Kidney tubule cell (primary cell): ENCODE results near the gene DNHD1.

ENCODE experiments used
- DNase-seq: peaks from one replicate; pipeline ENCODE4 v3.0.0-alpha.2; 2018; ENCODE audit warnings: low spot score

DNHD1 gene

GRCh38 chr11:6565325-6565724 lies 68.2 kb downstream of the DNHD1 start:
- no peak for DNase-seq

- no peak for DNase-seq
Observed at GRCh38 chr11:6565988-6566703, 69.1 kb downstream of the DNHD1 start.

GRCh38 chr11:6566704-6567370 lies 69.8 kb downstream of the DNHD1 start:
- no peak for DNase-seq

DNA sequence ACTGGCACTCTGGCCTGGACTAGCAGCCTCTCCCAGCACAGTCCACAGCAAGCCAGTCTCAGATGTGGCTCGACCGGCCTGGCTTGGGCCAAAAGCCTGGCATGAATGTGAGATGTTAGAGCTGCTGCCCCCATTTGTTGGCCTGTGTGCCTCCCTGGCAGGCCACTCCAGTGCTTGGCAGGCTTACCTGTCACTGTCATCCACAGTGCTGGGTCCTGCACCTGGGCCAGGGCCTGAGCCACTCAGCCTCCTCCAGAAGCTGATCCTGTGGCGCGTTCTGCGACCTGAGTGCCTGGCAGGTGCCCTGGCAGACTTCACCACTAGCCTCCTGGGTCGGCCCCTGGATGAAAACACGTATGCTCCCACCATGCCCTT lies 70.3 kb downstream of the DNHD1 start:
- DNase-seq: no peak

- DNase-seq: peak; percentile 71
Observed at GRCh38 chr11:6568191-6568918, 71.3 kb downstream of the DNHD1 start.

GRCh38 chr11:6569706-6570105 lies 72.6 kb downstream of the DNHD1 start:
- DNase-seq: no peak

- DNase-seq: no peak
Observed at GRCh38 chr11:6570691-6571427, 73.8 kb downstream of the DNHD1 start.

- DNase-seq: no peak
Observed at GRCh38 chr11:6571434-6572008, 74.4 kb downstream of the DNHD1 start.

- DNase-seq: peak; percentile 52
Observed at GRCh38 chr11:6572215-6572614, 75.1 kb downstream of the DNHD1 start.

DNA sequence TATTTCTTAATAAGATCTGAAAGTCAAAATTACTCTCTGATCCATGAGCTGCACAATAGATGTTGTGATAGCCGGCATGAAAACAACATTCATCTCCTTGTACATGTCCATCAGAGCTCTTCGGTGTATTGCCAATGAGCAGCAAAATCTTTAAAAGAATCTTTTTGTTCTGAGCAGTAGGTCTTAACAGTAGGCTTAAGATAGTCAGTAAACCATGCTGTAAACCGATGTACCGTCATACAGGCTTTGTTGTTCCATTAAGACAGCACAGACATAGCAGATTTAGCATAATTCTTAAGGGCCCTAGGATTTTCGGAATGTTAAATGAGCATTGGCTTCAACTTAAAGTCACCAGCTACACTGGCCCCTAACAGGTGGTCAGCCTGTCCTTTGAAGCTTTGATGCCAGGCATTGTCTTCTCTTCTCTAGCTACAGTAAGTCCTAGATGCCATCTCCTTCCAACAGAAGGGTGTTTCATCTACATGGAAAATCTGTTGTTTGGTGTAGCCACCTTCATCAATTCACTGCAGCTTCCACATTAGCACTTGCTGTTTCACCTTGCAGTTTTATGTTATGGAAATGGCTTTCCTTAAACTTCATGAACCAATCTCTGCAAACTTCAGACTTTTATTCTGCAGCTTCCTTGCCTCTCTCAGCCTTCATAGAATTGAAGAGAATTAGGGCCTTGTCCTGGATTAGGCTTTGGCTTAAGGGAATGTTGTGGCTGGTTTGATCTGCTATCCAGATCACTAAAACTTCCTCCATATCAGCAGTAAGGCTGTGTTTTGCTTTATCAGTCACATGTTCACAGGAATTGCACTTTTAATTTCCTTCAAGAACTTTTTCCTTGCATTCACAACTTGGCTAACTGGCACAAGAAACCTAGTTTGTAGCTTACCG lies 78.0 kb downstream of the DNHD1 start:
- no peak for DNase-seq

DNA sequence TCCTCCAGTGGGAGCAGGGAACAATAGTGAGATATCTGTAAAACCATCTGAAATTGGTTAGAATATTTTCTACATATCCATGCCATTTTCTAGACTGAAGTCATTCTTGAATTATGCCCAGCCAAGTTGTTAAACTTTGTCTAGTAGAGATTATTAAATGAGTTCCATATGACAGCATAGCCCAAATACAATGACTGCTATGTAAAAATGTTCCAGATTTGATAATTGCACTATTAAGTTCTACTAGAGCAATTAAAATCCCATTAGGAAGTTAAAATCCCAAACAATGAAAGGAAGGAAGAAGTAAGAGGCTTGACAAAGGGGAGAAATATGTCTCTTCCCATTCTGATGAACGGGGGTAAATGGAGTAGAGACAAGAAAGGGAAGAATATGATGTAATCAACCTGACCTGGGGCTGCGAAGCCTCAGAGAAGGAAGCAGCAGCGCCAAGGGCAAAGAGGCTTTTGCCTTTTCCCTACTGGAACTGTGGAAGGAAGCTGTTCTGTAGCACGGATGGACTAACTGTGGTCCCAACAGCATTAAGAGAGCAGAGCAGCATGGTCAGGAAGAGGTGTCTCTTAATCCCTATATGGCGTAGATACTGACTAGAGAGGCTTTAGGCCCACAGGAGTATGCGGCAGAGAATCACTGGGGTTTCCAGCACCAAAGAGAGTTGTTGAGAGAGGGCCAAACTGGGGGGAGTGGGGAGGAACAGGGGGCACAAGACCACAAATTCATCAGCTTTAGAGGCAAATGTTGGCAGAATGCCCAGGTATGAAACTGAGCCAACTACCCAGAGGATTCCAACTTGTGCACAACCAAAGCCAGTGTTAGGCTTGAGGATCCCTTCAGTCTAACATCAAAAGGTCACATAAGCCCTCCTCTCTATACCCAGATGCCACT lies 79.6 kb downstream of the DNHD1 start:
- DNase-seq: no peak

DNA sequence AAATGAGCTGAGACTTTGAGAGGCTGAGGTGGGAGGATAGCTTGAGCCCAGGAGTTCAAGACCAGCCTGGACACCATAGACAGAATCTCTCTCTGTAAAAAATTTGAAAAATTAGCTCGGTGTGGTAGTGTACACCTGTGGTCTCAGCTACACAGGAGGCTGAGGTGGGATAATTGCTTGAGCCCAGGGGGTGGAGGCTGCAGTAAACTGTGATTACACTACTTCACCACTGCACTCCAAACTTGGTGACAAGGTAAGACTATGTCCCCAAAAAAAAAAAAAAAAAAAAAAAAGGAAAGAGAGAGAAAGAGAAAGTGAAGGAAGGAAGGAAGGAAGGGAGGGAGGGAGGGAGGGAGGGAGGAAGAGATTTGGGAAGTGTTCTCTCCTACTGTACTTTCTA lies 81.1 kb downstream of the DNHD1 start:
- no peak for DNase-seq

- no peak for DNase-seq
Observed at GRCh38 chr11:6579681-6580080, 82.6 kb downstream of the DNHD1 start.

- DNase-seq: no peak
Observed at GRCh38 chr11:6583584-6583983, 86.5 kb downstream of the DNHD1 start.

DNA sequence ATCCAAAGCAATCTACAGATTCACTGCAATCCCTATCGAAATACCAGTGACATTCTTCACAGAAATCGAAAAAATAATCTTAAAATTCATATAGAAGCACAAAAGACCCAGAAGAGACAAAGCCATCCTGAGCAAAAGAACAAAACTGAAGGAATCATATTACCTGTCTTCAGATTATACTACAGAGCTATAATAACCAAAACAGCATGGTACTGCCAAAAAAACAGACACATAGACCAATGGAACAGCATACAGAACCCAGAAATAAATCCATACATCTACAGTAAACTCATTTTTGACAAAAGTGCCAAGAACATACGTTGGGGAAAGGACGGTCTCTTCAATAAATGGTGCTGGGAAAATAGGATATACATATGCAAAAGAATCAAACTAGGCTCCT lies 87.4 kb downstream of the DNHD1 start:
- DNase-seq: no peak

DNA sequence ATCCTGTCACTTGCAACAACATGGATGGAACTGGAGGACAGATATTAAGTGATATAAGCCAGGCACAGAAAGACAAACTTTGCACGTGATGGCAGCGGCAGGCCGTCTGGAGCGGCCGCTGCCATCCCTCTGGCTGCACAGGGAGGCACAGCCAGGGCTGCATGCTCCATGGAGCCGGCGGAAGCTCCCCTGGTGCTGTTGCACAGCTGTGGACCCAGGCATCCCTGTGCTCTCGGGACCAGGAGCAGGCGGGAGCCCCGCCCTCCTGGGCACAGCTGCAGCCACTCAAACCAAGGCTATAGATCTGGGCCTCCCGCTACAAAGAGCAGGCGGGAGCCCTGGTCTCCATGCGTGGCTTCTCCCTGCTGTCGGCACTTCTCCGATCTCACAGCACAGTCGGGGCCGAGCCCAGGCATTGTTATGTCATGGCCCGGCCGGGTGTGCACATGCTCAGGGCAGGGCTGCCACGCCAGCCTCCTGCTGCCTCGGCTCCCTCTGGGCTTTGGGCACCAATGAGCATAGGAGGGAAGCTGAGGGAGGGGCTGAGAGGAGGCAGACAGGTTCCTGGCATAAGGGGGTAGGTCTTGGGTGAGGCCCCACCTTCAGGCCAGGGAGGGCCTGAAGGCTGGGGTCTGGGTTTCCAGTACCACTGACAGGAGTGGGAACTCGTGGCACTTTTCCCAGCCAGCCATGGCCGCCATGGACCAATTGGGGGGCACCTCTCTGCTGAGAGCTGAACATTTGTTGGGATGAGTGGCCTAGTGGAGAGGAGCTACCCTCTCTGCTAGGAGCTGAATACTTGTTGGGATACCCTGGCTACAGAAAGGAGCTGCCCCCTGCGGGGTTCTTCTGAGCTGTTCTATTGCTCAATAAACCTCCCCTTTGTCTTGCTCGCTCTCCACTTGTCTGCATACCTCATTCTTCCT lies 89.6 kb downstream of the DNHD1 start:
- no peak for DNase-seq

DNA sequence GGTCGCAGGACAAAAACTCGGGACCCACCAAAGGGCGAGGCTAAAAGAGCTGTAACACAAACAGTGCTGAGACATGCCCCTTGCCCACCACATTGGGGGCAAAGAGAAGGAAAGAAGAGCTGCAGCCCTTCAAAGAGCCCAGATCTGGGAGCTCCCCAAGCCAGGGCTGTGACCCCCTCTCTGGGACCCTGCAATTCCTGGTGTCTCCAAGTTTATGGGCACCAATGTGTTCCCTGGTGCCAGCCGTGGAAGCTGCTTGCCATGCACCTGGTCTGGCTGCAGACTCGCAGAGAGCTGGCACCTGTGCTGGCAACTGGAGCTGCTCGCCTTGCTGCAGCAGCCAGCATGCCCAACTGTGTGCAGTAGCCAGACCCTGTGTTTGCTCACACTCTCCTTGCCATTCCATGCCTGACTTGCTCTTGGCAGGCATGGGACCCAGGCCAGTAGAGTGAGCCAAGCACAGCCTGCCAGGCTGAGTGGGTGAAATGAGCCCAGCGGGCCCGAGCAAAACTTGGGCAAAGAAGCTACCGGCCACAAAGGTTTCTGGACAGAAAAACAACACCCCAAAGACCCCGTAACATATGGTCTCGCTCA lies 90.4 kb downstream of the DNHD1 start:
- no peak for DNase-seq

DNA sequence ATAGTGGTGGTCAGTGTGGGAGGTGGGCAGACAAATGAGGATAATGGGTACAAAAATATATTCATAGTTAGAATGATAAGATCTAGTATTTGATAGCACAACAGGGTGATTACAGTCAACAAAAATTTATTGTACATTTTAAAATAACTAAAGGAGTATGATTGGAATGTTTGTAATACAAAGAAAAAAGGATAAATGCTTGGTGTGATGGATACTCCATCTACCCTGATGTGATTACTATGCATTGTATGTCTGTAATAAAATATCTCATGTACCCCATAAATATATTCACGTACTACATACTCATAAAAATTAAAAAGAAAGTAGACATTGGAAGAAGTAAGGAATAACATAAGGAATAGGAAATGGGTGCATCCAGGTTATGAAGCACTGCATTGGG lies 90.9 kb downstream of the DNHD1 start:
- no peak for DNase-seq
